IPS-18c (cell line): Measurements from ENCODE around the gene GSDMA.
"Not testable (repeated sequence)": the region's sequence is repeated elsewhere in the genome, so short reads cannot be mapped to it uniquely, and the experiment has no call there.

Experiments used
- H3K4me3 ChIP-seq: 2 replicates; pipeline ENCODE4 v1.7.0; 2013; ENCODE audit warnings: low read depth, mild to moderate bottlenecking, low read length, moderate library complexity; ENCODE audit not compliant: insufficient read depth
- H3K9me3 ChIP-seq: one replicate; pipeline ENCODE4 v1.6.1; 2013; ENCODE audit warnings: mild to moderate bottlenecking, low read length, moderate library complexity; ENCODE audit not compliant: control insufficient read depth, insufficient read depth

Gene GSDMA

DNA sequence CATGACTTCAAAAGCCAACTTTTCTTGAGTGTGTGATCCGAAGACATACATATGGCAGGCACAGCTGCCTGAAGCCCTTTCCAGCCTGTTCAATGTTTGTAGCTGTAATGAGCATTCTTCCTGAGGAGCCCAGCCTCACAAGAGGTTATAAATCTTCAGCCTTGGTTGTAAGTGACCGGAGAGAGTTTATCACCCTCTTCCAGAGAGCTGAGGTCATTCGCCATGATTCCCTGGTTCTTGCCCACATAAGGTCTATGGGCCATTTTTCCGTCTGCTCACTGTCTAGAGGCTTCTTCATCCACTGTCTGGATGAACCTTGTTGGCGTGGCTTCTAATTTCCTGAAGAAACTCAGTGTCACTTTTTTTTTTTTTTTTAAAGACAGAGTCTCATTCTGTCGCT is 42.7 kb downstream of the GSDMA start:
- H3K4me3 ChIP-seq: no peak overlapping the region
- H3K9me3 ChIP-seq: no peaks in the 10 kb centered on the region

DNA sequence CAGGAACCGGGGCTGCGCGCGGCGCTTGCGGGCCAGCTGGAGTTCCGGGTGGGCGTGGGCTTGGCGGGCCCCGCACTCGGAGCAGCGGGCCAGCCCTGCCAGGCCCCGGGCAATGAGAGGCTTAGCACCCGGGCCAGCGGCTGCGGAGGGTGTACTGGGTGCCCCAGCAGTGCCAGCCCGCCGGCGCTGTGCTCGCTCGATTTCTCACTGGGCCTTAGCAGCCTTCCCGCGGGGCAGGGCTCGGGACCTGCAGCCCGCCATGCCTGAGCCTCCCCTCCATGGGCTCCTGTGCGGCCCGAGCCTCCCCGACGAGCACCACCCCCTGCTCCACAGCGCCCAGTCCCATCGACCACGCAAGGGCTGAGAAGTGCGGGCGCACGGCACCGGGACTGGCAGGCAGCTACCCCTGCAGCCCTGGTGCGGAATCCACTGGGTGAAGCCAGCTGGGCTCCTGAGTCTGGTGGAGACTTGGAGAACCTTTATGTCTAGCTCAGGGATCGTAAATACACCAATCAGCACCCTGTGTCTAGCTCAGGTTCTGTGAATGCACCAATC is 48.2 kb downstream of the GSDMA start:
- not testable (repeated sequence) for H3K9me3 ChIP-seq

DNA sequence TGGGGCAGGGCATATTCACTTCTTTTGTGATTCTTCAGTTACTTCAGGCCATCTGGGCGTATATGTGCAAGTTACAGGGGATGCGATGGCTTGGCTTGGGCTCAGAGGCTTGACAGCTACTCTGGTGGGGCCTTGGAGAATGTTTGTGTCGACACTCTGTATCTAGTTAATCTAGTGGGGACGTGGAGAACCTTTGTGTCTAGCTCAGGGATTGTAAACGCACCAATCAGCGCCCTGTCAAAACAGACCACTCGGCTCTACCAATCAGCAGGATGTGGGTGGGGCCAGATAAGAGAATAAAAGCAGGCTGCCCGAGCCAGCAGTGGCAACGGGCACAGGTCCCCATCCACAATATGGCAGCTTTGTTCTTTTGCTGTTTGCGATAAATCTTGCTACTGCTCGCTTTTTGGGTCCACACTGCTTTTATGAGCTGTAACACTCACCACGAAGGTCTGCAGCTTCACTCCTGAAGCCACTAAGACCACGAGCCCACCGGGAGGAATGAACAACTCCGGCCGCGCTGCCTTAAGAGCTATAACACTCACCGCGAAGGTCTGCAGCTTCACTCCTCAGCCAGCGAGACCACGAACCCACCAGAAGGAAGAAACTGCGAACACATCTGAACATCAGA is 49.3 kb downstream of the GSDMA start:
- not testable (repeated sequence) for H3K4me3 ChIP-seq, H3K9me3 ChIP-seq

More for the DNA sequence above, 48.2 kb downstream of the GSDMA start:
- H3K4me3 ChIP-seq: not testable (repeated sequence)

DNA sequence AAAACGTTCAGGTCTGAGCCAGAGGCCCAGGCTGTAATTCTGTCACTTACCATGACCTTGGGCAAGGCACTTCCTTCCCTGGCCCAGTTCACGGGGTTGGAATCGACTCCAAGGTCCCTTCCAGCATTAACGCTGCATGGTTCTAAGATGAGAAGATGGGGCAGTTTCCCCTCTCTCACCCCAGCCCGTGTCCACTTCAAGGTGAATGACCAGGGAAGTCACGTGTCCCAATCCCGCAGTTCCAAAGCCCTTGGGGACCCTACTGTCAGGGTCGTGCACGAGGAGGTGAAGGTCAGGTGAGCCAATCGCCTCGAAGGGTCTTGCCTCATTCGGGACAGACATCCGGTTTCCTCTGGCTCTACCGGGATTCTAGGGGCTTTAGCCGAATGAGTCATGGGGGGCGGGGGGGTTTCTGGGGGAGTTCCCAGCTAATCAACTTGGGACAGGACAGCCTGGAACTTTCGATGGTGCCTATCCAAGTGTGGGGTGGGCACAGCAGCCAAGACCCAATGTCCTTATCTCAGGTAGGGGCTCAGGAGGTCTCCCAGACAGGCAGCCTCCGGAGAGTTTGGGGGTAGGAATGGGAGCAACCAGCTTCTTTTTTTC is 51.7 kb downstream of the GSDMA start:
- H3K4me3 ChIP-seq: no peak overlapping the region

DNA sequence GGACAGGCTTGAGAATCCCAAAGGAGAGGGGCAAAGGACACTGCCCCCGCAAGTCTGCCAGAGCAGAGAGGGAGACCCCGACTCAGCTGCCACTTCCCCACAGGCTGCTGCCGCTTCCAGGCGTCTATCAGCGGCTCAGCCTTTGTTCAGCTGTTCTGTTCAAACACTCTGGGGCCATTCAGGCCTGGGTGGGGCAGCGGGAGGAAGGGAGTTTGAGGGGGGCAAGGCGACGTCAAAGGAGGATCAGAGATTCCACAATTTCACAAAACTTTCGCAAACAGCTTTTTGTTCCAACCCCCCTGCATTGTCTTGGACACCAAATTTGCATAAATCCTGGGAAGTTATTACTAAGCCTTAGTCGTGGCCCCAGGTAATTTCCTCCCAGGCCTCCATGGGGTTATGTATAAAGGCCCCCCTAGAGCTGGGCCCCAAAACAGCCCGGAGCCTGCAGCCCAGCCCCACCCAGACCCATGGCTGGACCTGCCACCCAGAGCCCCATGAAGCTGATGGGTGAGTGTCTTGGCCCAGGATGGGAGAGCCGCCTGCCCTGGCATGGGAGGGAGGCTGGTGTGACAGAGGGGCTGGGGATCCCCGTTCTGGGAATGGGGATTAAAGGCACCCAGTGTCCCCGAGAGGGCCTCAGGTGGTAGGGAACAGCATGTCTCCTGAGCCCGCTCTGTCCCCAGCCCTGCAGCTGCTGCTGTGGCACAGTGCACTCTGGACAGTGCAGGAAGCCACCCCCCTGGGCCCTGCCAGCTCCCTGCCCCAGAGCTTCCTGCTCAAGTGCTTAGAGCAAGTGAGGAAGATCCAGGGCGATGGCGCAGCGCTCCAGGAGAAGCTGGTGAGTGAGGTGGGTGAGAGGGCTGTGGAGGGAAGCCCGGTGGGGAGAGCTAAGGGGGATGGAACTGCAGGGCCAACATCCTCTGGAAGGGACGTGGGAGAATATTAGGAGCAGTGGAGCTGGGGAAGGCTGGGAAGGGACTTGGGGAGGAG is 52.5 kb downstream of the GSDMA start, which contains the start of gene CSF3:
CSF3 (plus strand) TSS at position 436 of the 993 bp plus-strand sequence; CDS start at position 471, 35 bp downstream.
- H3K4me3 ChIP-seq: no peak within 1 kb of the TSS

More for the DNA sequence above, 51.7 kb downstream of the GSDMA start:
- no peaks in the 10 kb centered on the region for H3K9me3 ChIP-seq

DNA sequence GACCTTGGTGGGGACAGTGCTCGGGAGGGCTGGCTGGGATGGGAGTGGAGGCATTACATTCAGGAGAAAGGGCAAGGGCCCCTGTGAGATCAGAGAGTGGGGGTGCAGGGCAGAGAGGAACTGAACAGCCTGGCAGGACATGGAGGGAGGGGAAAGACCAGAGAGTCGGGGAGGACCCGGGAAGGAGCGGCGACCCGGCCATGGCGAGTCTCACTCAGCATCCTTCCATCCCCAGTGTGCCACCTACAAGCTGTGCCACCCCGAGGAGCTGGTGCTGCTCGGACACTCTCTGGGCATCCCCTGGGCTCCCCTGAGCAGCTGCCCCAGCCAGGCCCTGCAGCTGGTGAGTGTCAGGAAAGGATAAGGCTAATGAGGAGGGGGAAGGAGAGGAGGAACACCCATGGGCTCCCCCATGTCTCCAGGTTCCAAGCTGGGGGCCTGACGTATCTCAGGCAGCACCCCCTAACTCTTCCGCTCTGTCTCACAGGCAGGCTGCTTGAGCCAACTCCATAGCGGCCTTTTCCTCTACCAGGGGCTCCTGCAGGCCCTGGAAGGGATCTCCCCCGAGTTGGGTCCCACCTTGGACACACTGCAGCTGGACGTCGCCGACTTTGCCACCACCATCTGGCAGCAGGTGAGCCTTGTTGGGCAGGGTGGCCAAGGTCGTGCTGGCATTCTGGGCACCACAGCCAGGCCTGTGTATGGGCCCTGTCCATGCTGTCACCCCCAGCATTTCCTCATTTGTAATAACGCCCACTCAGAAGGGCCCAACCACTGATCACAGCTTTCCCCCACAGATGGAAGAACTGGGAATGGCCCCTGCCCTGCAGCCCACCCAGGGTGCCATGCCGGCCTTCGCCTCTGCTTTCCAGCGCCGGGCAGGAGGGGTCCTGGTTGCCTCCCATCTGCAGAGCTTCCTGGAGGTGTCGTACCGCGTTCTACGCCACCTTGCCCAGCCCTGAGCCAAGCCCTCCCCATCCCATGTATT is 53.5 kb downstream of the GSDMA start:
- no peak overlapping the region for H3K4me3 ChIP-seq
- H3K9me3 ChIP-seq: no peaks in the 10 kb centered on the region

More for the DNA sequence above, 52.5 kb downstream of the GSDMA start, which contains the start of gene CSF3:
- H3K9me3 ChIP-seq: no peaks in the 10 kb centered on the region

DNA sequence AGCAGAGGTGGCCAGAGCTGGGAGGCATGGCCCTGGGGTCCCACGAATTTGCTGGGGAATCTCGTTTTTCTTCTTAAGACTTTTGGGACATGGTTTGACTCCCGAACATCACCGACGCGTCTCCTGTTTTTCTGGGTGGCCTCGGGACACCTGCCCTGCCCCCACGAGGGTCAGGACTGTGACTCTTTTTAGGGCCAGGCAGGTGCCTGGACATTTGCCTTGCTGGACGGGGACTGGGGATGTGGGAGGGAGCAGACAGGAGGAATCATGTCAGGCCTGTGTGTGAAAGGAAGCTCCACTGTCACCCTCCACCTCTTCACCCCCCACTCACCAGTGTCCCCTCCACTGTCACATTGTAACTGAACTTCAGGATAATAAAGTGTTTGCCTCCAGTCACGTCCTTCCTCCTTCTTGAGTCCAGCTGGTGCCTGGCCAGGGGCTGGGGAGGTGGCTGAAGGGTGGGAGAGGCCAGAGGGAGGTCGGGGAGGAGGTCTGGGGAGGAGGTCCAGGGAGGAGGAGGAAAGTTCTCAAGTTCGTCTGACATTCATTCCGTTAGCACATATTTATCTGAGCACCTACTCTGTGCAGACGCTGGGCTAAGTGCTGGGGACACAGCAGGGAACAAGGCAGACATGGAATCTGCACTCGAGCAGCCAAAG is 54.7 kb downstream of the GSDMA start:
- no peak overlapping the region for H3K4me3 ChIP-seq
- H3K9me3 ChIP-seq: no peaks in the 10 kb centered on the region

DNA sequence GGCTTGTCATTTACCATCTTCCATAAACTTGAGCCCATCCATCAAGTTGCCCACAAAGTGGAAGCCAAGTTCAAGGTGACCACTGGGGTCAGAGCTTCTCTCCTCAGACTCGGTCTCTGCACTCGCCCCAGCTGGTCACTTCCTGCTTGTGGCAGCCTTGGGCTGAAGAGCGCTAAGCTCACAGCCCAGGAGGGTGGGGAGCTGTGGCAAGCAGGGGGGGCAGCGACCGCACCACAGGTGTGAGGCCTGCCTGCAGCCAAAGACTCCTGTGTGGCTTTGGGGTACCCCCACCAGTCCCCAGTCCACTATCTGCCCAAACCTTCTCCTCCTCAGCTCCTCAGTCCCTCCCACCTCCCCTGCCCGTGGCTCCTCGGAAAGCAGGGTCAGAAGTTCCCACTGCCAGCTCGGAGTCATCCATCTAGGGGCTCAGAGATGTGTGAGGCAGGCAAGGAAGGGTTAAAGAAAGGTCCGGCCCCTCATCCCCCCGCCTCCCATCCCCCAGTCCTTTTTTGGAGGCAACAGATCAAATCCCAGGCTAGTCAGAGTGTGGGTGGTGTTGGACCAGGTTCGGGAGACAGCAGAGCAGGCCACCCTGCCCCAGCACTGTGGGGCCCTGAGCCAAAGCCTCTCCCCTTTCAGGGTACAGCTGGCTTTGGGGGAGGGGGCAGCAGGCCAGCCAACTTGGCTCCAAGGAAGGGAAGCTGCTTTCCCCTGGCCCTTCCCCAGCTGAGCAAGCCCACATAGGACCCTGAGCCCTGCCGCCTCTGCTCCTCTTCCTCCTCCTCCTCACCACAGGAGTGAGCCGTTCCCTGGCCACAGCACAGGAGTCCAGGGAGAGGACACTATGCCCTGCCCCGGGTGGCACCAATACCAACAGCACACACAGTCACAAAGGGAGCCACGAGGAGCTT is 55.7 kb downstream of the GSDMA start:
- H3K4me3 ChIP-seq: peak overlapping the region; percentile 15; the same call in 1 of the 2 replicates
- no peaks in the 10 kb centered on the region for H3K9me3 ChIP-seq

DNA sequence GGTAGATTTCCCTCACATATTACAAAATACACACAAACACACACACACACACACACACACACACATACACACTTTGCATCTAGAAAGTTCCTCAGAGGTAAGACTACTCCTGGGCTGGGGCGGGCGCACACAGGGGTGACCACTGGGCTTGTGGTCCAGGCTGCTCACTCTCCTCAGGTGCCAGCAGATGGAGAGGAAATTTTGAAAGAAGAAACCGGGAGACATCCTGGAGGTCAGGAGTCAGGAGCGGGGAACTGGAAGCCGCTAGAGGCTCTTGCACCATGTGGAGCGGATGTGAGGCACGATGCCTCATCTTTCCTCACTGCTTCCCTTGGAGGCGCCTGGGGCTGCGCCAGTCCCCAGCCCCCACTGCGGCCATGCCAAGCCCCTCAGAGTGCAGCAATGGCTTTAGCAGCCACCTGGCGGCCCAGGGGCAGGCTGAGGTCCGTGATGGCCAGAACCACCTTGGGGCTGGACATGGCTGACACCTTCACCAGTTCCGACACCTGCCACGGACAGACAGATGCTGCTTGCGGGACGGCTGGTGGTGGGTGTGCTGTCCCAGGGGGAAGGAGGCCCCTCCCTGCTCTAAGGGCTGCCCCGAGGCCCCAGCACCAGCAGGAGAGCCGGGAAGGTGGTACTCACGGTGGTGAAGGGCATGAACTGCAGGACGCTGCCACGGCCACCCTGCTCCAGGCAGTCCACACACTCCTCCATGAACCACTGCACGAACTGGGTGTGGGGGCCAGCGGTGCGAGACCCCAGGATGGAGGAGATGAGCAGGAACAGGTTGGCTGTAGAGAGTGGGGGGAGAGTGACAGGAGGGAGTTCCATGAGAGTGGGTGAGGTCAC is 56.6 kb downstream of the GSDMA start:
- Histone ChIP-seq H3K4me3 (no peak overlapping the region), H3K9me3 (no peaks in the 10 kb centered on the region)

DNA sequence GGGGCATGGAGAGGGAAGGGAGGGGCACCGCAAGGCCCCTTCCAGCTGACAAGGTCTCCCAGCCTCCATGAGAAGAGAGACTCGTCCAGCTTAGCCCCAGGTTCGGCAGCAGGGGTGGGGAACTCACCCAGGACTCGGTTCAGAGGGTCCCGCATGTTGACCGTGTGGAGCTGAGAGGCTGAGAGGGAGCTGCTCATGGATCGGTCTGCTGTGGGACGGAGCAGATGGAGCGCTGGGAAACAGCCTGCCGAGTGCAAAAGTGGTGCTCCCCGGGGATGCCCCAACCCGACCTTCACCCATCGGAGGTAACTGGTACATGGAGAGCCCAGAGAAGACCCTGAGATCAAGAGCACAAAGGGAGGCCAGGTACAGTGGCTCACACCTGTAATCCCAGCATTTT is 57.3 kb downstream of the GSDMA start:
- Histone ChIP-seq H3K4me3 (no peak overlapping the region), H3K9me3 (no peaks in the 10 kb centered on the region)

DNA sequence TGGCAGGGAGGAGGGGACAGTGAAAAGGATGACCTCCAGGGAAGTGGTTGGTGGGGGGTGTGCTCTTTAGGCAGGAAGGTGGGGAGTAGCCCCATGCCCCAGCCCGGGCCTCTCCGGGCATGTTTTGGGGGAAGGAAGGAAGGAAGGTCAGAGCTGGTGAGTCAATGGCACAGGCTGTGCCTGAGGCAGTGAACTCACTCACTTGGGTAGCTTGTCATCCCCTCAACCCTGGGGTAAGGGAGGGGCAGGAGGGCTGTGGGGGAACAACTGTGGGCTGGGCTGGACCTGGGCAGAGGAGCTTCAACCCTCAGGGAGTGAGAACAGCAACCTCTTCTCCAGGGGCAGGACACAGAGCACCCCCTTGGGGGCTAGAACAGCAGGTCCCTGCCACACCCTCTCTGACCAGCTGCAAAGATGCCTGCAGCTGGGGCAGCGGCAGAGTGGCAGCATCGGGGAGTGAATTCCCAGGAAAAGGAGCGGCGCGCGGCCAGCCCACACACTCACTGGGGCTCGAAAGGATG is 58.7 kb downstream of the GSDMA start:
- H3K4me3 ChIP-seq: no peak overlapping the region
- H3K9me3 ChIP-seq: no peaks in the 10 kb centered on the region

DNA sequence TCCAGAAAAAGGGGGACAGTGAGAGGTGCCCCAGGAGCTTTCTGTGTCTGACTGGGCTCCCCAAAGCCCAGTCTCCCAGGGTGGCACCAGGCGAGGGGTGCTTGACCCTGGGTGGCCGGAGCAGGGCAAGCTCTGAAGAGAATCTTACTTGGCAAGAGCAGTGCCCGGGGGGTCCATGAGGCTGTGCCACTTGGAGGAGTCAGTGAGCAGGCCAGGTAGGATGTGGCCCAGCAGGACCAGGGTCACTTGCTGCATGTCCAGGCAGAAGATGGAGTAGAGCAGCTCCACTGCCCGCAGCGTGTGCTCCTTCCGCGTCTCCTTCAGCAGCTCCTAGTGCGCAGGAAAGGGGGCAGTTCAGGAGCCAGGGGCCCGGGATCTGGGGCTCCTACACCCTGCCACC is 59.7 kb downstream of the GSDMA start:
- Histone ChIP-seq H3K9me3 (no peaks in the 10 kb centered on the region), H3K4me3 (no peak overlapping the region)

DNA sequence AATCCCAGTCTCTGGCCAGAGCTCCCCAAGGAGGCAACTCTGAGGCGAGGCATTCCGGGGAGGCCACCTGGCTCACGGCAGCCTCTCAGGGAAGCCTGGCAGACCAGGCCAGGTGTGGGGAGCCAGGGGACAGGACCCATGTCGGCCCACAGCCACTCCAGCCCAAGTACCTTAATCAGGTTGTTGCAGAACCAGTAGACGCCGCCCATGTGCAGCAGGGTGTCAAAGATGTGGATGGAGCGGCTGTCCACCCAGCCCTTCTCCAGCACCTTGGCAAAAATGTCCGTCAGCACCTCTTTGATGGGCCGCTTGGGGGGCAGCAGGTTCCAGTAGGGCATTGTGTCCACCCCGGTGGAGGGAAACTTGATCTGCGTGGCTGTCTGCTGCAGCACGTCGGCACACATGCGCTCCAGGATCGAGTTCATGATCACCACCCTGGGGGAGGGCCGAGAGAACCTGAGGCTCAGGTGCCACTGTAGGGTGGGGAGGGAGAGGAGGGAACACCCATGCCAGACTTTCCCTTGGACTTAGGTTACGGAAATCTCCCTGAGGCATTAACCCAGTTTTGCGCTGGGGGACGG is 60.2 kb downstream of the GSDMA start:
- H3K4me3 ChIP-seq: no peak overlapping the region
- no peaks in the 10 kb centered on the region for H3K9me3 ChIP-seq
